Measurements from ENCODE around the gene QRICH1.

DNA sequence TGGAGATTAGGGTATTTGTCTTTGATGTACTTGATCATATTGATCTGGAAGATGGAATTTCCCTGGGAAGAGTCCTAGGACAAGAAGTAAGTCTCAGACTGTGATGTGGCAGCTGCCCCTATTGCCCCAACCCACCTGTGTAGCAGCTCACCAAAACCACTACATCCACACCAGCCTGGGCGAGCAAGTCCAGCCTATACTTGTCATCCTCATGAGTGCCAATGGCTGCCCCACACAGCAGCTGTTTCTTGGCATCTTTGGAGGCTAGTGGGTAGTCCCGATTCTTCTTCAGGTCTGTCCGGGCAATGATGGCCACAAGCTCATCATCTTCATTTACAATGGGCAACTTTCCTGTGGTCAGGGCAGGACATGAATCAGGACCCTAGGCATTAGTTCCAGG, 67.3 kb downstream of the QRICH1 start:
- TF ChIP-seq CTCF (IDR thresholded peaks at IDR 0.05) = no peak
- TF ChIP-seq POLR2AphosphoS5 (IDR thresholded peaks at IDR 0.05) = no peak

Measured in breast epithelium (tissue), 3 donors.